ENCODE results near the gene OSCP1. TPM values are rescaled to one million over a fixed set of nuclear protein-coding genes. Genes with fewer than 3 reads are reported as not detected.

OSCP1 gene
- total RNA-seq, 2 donors from 2014 or later: 11.5 to 16.9 TPM

DNA sequence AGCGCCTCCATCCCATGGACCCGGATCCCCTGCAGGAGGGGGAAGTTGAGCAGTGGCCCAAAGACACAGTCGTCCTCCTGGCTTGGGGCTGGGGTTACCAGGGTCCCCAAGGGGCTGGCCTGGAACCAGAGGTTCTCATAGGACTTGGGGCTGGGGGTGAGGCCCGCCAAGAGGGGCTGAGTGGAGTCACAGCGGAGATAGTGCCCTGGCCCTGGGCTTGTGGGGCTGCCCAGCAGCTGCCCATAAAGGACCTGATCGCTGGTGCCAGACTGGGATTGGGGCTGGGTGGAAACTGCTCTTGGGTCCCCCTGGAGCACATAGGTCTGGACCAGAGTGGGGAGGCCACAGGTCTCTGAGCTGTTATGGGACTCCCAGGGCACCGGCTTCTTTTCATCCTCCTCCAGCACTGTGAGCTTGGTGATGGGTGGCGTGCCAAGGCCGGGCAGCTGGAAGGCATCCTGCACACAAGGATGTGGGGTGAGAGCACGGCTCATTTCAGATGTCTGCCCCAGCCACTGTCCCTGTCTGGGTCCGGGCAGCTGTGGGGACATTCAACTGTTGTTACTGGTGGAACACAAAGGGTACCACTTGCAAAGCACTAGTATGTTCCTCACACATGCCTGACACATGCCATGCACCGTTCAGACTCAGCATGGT, 16.2 kb upstream of the OSCP1 start:
- H3K4me3 ChIP-seq: no peak overlapping the region
- TF ChIP-seq, protein P1, sequence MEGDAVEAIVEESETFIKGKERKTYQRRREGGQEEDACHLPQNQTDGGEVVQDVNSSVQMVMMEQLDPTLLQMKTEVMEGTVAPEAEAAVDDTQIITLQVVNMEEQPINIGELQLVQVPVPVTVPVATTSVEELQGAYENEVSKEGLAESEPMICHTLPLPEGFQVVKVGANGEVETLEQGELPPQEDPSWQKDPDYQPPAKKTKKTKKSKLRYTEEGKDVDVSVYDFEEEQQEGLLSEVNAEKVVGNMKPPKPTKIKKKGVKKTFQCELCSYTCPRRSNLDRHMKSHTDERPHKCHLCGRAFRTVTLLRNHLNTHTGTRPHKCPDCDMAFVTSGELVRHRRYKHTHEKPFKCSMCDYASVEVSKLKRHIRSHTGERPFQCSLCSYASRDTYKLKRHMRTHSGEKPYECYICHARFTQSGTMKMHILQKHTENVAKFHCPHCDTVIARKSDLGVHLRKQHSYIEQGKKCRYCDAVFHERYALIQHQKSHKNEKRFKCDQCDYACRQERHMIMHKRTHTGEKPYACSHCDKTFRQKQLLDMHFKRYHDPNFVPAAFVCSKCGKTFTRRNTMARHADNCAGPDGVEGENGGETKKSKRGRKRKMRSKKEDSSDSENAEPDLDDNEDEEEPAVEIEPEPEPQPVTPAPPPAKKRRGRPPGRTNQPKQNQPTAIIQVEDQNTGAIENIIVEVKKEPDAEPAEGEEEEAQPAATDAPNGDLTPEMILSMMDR (IDR thresholded peaks at IDR 0.05): no peak
- ATAC-seq (ENCODE audit: insufficient number of reproducible peaks, low FRiP score, low read depth): no peak

GRCh38 chr1:36465731-36466369, 15.6 kb upstream of the OSCP1 start:
- Histone ChIP-seq H3K4me1 (ENCODE audit: control insufficient read depth in 1 of 2, low read depth in 2 of 2) (peaks cover 11 to 18% of the 10 kb centered on the region in 2 donors), H3K9me3 (no peaks in the 10 kb centered on the region), H3K4me3 (no peak overlapping the region), H3K27me3 (replicated peaks; ENCODE audit: insufficient read depth) (no peaks in the 10 kb centered on the region), H3K27ac (no peak overlapping the region), H3K36me3 (peaks cover 7% of the 10 kb centered on the region)
- no peak for ATAC-seq (ENCODE audit: insufficient number of reproducible peaks, low FRiP score, low read depth)
- TF ChIP-seq, protein P1 (IDR thresholded peaks at IDR 0.05): no peak
- no peak for DNase-seq (ENCODE audit: low spot score)

More for the DNA sequence above, 16.2 kb upstream of the OSCP1 start:
- DNase-seq (ENCODE audit: low spot score): no peak
- H3K4me1 ChIP-seq (ENCODE audit: control insufficient read depth in 1 of 2, low read depth in 2 of 2): peaks cover 11 to 18% of the 10 kb centered on the region in 2 donors
- peaks cover under 1% of the 10 kb centered on the region for H3K36me3 ChIP-seq
- no peaks in the 10 kb centered on the region for H3K27me3 ChIP-seq (replicated peaks; ENCODE audit: insufficient read depth)
- H3K27ac ChIP-seq: no peak overlapping the region
- no peaks in the 10 kb centered on the region for H3K9me3 ChIP-seq

GRCh38 chr1:36464605-36465393, 14.5 kb upstream of the OSCP1 start:
- H3K9me3 ChIP-seq: no peaks in the 10 kb centered on the region
- peak overlapping the region; percentile 95 for H3K4me3 ChIP-seq
- H3K4me1 ChIP-seq (ENCODE audit: control insufficient read depth in 1 of 2, low read depth in 2 of 2): peaks cover 11 to 18% of the 10 kb centered on the region in 2 donors
- TF ChIP-seq, protein P1 (IDR thresholded peaks at IDR 0.05): no peak
- DNase-seq (ENCODE audit: low spot score) (no peak), ATAC-seq (ENCODE audit: insufficient number of reproducible peaks, low FRiP score, low read depth) (peak; percentile 52)
- peaks cover 11% of the 10 kb centered on the region for H3K36me3 ChIP-seq
- peak overlapping the region; percentile 88 to 94 for H3K27ac ChIP-seq
- H3K27me3 ChIP-seq (replicated peaks; ENCODE audit: insufficient read depth): no peaks in the 10 kb centered on the region

- TF ChIP-seq, protein P1 (IDR thresholded peaks at IDR 0.05): no peak
- ATAC-seq (ENCODE audit: insufficient number of reproducible peaks, low FRiP score, low read depth) (peak; percentile 89), DNase-seq (ENCODE audit: low spot score) (peak; percentile 90)
- H3K27ac ChIP-seq: peak within 1 kb of the TSS; percentile 88 to 94
- H3K4me3 ChIP-seq: peak within 1 kb of the TSS; percentile 95
- H3K4me1 ChIP-seq (ENCODE audit: control insufficient read depth in 1 of 2, low read depth in 2 of 2): peaks cover 11 to 18% of the 10 kb centered on the region in 2 donors
- no peaks in the 10 kb centered on the region for H3K27me3 ChIP-seq (replicated peaks; ENCODE audit: insufficient read depth)
- H3K36me3 ChIP-seq: peaks cover 11% of the 10 kb centered on the region
- H3K9me3 ChIP-seq: no peaks in the 10 kb centered on the region
These were observed 13.8 kb upstream of the OSCP1 start, which contains the start of gene MRPS15 for GRCh38 chr1:36463803-36464604. TSS of gene MRPS15 (minus strand) at chr1:36464384. CDS start at chr1:36464275, 109 bp downstream.

All from thoracic aorta (tissue), 2 donors.